Measurements from ENCODE around the gene LAMTOR1. TPM values are rescaled to one million over a fixed set of nuclear protein-coding genes. Genes with fewer than 3 reads are reported as not detected.

The LAMTOR1 gene
- total and polyA plus RNA-seq, 10 of the 15 experiments (the other 5 are each of a cell fraction or from before 2014, with no cell fraction given), result 58.8 to 141 (median 110) TPM

DNA sequence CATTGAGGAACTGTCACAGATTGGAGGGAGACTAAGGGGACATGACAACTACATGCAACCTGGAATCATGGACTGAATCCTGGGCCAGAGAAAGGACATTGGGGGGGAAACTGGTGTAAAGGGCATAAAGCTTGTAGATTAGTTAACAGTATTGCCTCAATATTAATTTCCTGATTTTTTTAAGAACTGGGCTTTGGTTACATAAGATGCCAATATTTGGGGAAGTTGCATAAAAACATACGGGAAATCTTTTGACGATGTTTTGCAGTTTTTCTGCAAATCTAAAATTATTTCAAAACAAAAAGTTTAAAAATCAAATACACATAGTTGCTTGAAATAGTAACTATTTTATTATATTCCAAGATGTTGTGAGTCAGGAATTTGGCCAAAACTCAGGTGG lies 29.5 kb upstream of the LAMTOR1 start (continued):
- TF ChIP-seq KDM1A (IDR thresholded peaks at IDR 0.05; ENCODE audit: borderline replicate concordance) (no peak), ZNF24 (IDR thresholded peaks at IDR 0.05) (no peak), PAX5 (IDR thresholded peaks at IDR 0.05; ENCODE audit: borderline replicate concordance, low read depth, low read length) (no peak), SMAD1 (IDR thresholded peaks at IDR 0.05; ENCODE audit: low read depth, partially characterized antibody) (no peak)

DNA sequence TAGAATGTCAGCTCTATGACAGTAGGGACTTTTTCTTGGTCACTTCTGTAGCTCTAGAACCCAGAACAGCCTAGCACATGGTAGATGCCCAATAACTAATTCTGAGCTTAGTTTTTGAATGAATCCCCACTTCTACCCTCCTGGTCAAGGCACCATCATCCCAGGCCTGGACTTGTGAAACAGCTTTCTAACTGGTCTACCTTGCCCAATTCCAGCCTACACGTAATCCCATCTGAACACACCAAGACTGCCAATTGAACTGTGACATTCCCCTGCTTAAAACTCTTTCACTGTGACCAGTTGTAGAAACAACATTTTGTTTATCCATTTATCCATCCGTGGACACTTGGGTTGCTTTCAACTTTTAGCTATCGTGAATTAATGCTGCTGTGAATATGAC lies 26.3 kb upstream of the LAMTOR1 start:
- H3K4me3 ChIP-seq, result no peak overlapping the region
- H3K9me3 ChIP-seq (replicated peaks; ENCODE audit: control insufficient read depth, insufficient read depth, low read length), result peaks cover 2% of the 10 kb centered on the region; the same call in 2 of the 3 replicates
- DNase-seq (ENCODE audit: low read depth, low spot score) (no peak), FAIRE-seq (no peak), ATAC-seq (no peak)
- no peaks in the 10 kb centered on the region for H3K27me3 ChIP-seq (replicated peaks in 1 of 2; ENCODE audit: control insufficient read depth in 2 of 2, insufficient read depth in 2 of 2, low read length in 1 of 2)
- no peaks in the 10 kb centered on the region for H3K79me2 ChIP-seq (ENCODE audit: control insufficient read depth, insufficient read depth, low read length)
- intact Hi-C loops (cut with micrococcal nuclease; ENCODE audit: unreplicated experiment), result no loop called here
- SMC1A ChIA-PET (ENCODE audit: uncharacterized antibody, unreplicated experiment), result interaction anchor here (1.6 to 1.9 kb wide), 2 partner anchors 15 to 18 kb away, joined by 4 to 5 read pairs; no protein-coding TSS in a partner anchor
- BruUV-seq (replicated peaks), result no TSS peak
- TF ChIP-seq HDAC6 (IDR thresholded peaks at IDR 0.05; ENCODE audit: unreplicated experiment) (no peak), ZBTB4 (CRISPR knock-in tag; IDR thresholded peaks at IDR 0.05) (no peak), SMARCA5 (IDR thresholded peaks at IDR 0.05) (no peak), RB1 (IDR thresholded peaks at IDR 0.05; ENCODE audit: borderline replicate concordance) (no peak), RAD51 (IDR thresholded peaks at IDR 0.05) (no peak), TARDBP (IDR thresholded peaks at IDR 0.05; ENCODE audit: borderline replicate concordance) (no peak), DPF2 (IDR thresholded peaks at IDR 0.05) (no peak), RFX5 (IDR thresholded peaks at IDR 0.05; ENCODE audit: low read depth, low read length) (no peak), SP1 (IDR thresholded peaks at IDR 0.05; ENCODE audit: low read depth, low read length) (no peak)
- TF ChIP-seq, protein P1, sequence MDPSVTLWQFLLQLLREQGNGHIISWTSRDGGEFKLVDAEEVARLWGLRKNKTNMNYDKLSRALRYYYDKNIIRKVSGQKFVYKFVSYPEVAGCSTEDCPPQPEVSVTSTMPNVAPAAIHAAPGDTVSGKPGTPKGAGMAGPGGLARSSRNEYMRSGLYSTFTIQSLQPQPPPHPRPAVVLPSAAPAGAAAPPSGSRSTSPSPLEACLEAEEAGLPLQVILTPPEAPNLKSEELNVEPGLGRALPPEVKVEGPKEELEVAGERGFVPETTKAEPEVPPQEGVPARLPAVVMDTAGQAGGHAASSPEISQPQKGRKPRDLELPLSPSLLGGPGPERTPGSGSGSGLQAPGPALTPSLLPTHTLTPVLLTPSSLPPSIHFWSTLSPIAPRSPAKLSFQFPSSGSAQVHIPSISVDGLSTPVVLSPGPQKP (IDR thresholded peaks at IDR 0.05; ENCODE audit: low read depth, low read length), result no peak
- CTCF ChIA-PET, result interaction anchor here (1.6 kb wide), 1 partner anchor 15 kb away, joined by 5 read pairs; no protein-coding TSS in a partner anchor
- H3K4me1 ChIP-seq (ENCODE audit: control insufficient read depth, insufficient read depth, low read length), result no peaks in the 10 kb centered on the region
- H4K20me1 ChIP-seq (ENCODE audit: control insufficient read depth, insufficient read depth), result no peaks in the 10 kb centered on the region
- RAD21 ChIA-PET (ENCODE audit: unreplicated experiment), result interaction anchor here (1.3 kb wide), 1 partner anchor 104 kb away, joined by 4 read pairs; no protein-coding TSS in a partner anchor
- no peak overlapping the region for H3K27ac ChIP-seq (ENCODE audit: control insufficient read depth, insufficient read depth)
- 81% methylated on average over 3 of the region's 3 CpGs for WGBS (ENCODE audit: insufficient coverage, insufficient replicate concordance, low lambda C conversion rate, missing lambda C conversion rate)
- no peak overlapping the region for H3K9ac ChIP-seq (ENCODE audit: control insufficient read depth, insufficient read depth, low read length)
- H3K36me3 ChIP-seq (ENCODE audit: control insufficient read depth in 2 of 2, insufficient read depth in 2 of 2, low read length in 1 of 2), result no peaks in the 10 kb centered on the region
- in situ Hi-C loops (cut with MboI), result no loop called here
- no peak overlapping the region for H3K4me2 ChIP-seq (ENCODE audit: control insufficient read depth, insufficient read depth)
- no peak overlapping the region for H2AFZ ChIP-seq (ENCODE audit: control insufficient read depth, low read depth, low read length)
- POLR2A ChIA-PET, result no interaction called here
